HL-60/S4 (cell line): ENCODE measurements around the gene WDR93.

Source experiments
- in situ Hi-C: fragments of 300-500 bp; cut with MboI; formaldehyde crosslinking; loops from 2 replicates; pipeline ENCODE4 v1.14.3; 2022; ENCODE audit warnings: low sequenced_read_pairs

WDR93 gene

GRCh38 chr15:89747708-89748682 is 57.4 kb downstream of the WDR93 start:
- in situ Hi-C loops = no loop called here

- in situ Hi-C loops = no loop called here
These were observed 58.4 kb downstream of the WDR93 start for GRCh38 chr15:89749054-89749453.

- in situ Hi-C loops = no loop called here
These were observed 58.9 kb downstream of the WDR93 start for GRCh38 chr15:89749526-89749925.

- in situ Hi-C loops = loop anchor here (10.0 kb wide), 1 partner anchor 325 kb away; no protein-coding TSS in a partner anchor
These were observed 59.4 kb downstream of the WDR93 start for GRCh38 chr15:89749951-89750559.

- in situ Hi-C loops = loop anchor here (10.0 kb wide), 1 partner anchor 324 kb away; no protein-coding TSS in a partner anchor
These were observed 60.2 kb downstream of the WDR93 start, which contains the start of gene MESP1 for GRCh38 chr15:89750560-89751542. MESP1 (minus strand) TSS chr15:89751249; CDS start chr15:89751231, 18 bp downstream.

GRCh38 chr15:89751748-89752147 is 61.1 kb downstream of the WDR93 start:
- in situ Hi-C loops = loop anchor here (10.0 kb wide), 1 partner anchor 323 kb away; no protein-coding TSS in a partner anchor

GRCh38 chr15:89753855-89754254 is 63.2 kb downstream of the WDR93 start:
- in situ Hi-C loops = loop anchor here (10.0 kb wide), 1 partner anchor 321 kb away; no protein-coding TSS in a partner anchor

GRCh38 chr15:89754361-89755154 is 63.9 kb downstream of the WDR93 start:
- in situ Hi-C loops = loop anchor here (10.0 kb wide), 1 partner anchor 320 kb away; no protein-coding TSS in a partner anchor

GRCh38 chr15:89755701-89756100 is 65.1 kb downstream of the WDR93 start:
- in situ Hi-C loops = loop anchor here (10.0 kb wide), 1 partner anchor 319 kb away; no protein-coding TSS in a partner anchor

- in situ Hi-C loops = loop anchor here (10.0 kb wide), 1 partner anchor 318 kb away; no protein-coding TSS in a partner anchor
These were observed 66.3 kb downstream of the WDR93 start for GRCh38 chr15:89756897-89757296.

GRCh38 chr15:89758283-89758682 is 67.7 kb downstream of the WDR93 start:
- in situ Hi-C loops = loop anchor here (10.0 kb wide), 1 partner anchor 317 kb away; no protein-coding TSS in a partner anchor

GRCh38 chr15:89758981-89759380 is 68.4 kb downstream of the WDR93 start:
- in situ Hi-C loops = loop anchor here (10.0 kb wide), 1 partner anchor 316 kb away; no protein-coding TSS in a partner anchor

GRCh38 chr15:89759835-89760234 is 69.2 kb downstream of the WDR93 start:
- in situ Hi-C loops = loop anchor here (5.0 to 10.0 kb wide), 2 partner anchors 117 to 315 kb away; no protein-coding TSS in a partner anchor

GRCh38 chr15:89760303-89761008 is 69.8 kb downstream of the WDR93 start:
- in situ Hi-C loops = loop anchor here (5.0 kb wide), 1 partner anchor 117 kb away; no protein-coding TSS in a partner anchor

- in situ Hi-C loops = loop anchor here (5.0 kb wide), 1 partner anchor 116 kb away; no protein-coding TSS in a partner anchor
These were observed 70.6 kb downstream of the WDR93 start for GRCh38 chr15:89761009-89761831.

GRCh38 chr15:89761929-89762328 is 71.3 kb downstream of the WDR93 start:
- in situ Hi-C loops = loop anchor here (5.0 kb wide), 1 partner anchor 115 kb away; no protein-coding TSS in a partner anchor

- in situ Hi-C loops = no loop called here
These were observed 75.1 kb downstream of the WDR93 start for GRCh38 chr15:89765694-89766093.
